HL-60 (cell line): Measurements from ENCODE around the gene ELOVL4.

ENCODE experiments used
- DNase-seq, 2 experiments: peaks; one replicate each; pipeline ENCODE4 v3.0.0-alpha.2; 2010 to 2020; ENCODE audit warnings: low read depth in 1 of 2, low spot score in 1 of 2
- H3K27ac ChIP-seq: fragments of 250-450 bp; sonication (Bioruptor Pico); replicated peaks from 2 replicates; pipeline ENCODE4 v1.5.1; 2020; ENCODE audit warnings: mild to moderate bottlenecking, moderate library complexity
- H3K27me3 ChIP-seq: fragments of 250-450 bp; sonication (Bioruptor Pico); 2 replicates; pipeline ENCODE4 v1.5.1; 2021; ENCODE audit warnings: mild to moderate bottlenecking, moderate library complexity; ENCODE audit not compliant: insufficient read depth, poor library complexity, severe bottlenecking
- H3K4me3 ChIP-seq: replicated peaks from 2 replicates; pipeline ENCODE4 v1.5.1; 2011; ENCODE audit warnings: mild to moderate bottlenecking, control low read depth, low read length; ENCODE audit not compliant: insufficient read depth
- GABPA ChIP-seq: IDR thresholded peaks from 2 replicates; pipeline ENCODE4 v1.6.1; 2012; ENCODE audit warnings: low read depth
- POLR2AphosphoS5 ChIP-seq: IDR thresholded peaks from 2 replicates; pipeline ENCODE4 v1.6.1; 2012; ENCODE audit warnings: low read depth
- SPI1 ChIP-seq: IDR thresholded peaks from 2 replicates; pipeline ENCODE4 v1.6.1; 2012; ENCODE audit warnings: low read depth, mild to moderate bottlenecking, borderline replicate concordance
- TF ChIP-seq, protein P1 (sequence below): IDR thresholded peaks from one replicate; pipeline ENCODE4 v1.5.1; 2011; ENCODE audit warnings: low read length, control low read depth, inconsistent platforms; ENCODE audit not compliant: insufficient read depth
- TF ChIP-seq, protein P2 (sequence below): IDR thresholded peaks from 2 replicates; pipeline ENCODE4 v1.6.1; 2012; ENCODE audit warnings: low read depth; ENCODE audit not compliant: insufficient replicate concordance

The ELOVL4 gene

DNA sequence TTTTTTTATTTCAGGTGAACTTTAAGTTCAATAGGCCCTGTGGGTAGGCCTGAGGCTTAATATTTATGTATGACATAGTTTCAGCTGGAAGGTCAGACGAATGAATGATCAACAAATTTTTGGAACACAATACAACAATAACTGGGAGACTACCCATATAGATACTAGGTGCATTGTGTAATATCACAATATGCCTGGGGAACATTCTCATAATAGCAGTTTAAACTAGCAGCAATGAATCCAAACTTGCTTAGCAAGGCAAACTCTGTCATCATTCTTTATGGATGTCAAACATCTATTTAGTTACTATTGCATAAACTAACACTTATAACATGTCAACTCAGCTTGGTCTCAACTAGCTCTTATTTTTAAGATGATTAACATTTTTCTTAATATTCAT lies 49.3 kb downstream of the ELOVL4 start:
- DNase-seq = no peak
- Histone ChIP-seq H3K27ac (no peak overlapping the region), H3K27me3 (no peaks in the 10 kb centered on the region), H3K4me3 (no peak overlapping the region)
- TF ChIP-seq SPI1 (no peak), POLR2AphosphoS5 (no peak), GABPA (no peak)
- TF ChIP-seq, protein P1, sequence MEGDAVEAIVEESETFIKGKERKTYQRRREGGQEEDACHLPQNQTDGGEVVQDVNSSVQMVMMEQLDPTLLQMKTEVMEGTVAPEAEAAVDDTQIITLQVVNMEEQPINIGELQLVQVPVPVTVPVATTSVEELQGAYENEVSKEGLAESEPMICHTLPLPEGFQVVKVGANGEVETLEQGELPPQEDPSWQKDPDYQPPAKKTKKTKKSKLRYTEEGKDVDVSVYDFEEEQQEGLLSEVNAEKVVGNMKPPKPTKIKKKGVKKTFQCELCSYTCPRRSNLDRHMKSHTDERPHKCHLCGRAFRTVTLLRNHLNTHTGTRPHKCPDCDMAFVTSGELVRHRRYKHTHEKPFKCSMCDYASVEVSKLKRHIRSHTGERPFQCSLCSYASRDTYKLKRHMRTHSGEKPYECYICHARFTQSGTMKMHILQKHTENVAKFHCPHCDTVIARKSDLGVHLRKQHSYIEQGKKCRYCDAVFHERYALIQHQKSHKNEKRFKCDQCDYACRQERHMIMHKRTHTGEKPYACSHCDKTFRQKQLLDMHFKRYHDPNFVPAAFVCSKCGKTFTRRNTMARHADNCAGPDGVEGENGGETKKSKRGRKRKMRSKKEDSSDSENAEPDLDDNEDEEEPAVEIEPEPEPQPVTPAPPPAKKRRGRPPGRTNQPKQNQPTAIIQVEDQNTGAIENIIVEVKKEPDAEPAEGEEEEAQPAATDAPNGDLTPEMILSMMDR = no peak
- TF ChIP-seq, protein P2, sequence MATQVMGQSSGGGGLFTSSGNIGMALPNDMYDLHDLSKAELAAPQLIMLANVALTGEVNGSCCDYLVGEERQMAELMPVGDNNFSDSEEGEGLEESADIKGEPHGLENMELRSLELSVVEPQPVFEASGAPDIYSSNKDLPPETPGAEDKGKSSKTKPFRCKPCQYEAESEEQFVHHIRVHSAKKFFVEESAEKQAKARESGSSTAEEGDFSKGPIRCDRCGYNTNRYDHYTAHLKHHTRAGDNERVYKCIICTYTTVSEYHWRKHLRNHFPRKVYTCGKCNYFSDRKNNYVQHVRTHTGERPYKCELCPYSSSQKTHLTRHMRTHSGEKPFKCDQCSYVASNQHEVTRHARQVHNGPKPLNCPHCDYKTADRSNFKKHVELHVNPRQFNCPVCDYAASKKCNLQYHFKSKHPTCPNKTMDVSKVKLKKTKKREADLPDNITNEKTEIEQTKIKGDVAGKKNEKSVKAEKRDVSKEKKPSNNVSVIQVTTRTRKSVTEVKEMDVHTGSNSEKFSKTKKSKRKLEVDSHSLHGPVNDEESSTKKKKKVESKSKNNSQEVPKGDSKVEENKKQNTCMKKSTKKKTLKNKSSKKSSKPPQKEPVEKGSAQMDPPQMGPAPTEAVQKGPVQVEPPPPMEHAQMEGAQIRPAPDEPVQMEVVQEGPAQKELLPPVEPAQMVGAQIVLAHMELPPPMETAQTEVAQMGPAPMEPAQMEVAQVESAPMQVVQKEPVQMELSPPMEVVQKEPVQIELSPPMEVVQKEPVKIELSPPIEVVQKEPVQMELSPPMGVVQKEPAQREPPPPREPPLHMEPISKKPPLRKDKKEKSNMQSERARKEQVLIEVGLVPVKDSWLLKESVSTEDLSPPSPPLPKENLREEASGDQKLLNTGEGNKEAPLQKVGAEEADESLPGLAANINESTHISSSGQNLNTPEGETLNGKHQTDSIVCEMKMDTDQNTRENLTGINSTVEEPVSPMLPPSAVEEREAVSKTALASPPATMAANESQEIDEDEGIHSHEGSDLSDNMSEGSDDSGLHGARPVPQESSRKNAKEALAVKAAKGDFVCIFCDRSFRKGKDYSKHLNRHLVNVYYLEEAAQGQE = no peak

DNA sequence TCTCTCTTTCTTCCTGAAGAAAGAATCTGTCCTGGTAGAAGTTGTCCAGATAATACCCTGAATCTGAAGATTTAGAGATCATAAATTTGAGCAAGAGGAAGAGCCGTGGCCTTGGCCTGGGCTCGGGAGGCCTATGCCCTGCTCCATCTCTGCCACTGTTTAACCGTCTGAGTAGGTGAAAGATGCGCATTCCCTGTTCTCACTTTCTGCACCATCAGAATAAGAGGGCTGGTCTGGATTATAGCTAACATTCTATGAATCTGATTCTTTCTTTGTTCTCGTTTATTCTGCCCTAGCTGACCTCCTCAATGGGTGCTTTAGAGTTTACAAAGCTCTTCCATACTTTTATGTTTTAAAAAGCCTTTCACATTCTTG lies 51.3 kb downstream of the ELOVL4 start:
- TF ChIP-seq, protein P1 = no peak
- Histone ChIP-seq H3K4me3 (no peak overlapping the region), H3K27me3 (no peaks in the 10 kb centered on the region), H3K27ac (no peak overlapping the region)
- DNase-seq = no peak

DNA sequence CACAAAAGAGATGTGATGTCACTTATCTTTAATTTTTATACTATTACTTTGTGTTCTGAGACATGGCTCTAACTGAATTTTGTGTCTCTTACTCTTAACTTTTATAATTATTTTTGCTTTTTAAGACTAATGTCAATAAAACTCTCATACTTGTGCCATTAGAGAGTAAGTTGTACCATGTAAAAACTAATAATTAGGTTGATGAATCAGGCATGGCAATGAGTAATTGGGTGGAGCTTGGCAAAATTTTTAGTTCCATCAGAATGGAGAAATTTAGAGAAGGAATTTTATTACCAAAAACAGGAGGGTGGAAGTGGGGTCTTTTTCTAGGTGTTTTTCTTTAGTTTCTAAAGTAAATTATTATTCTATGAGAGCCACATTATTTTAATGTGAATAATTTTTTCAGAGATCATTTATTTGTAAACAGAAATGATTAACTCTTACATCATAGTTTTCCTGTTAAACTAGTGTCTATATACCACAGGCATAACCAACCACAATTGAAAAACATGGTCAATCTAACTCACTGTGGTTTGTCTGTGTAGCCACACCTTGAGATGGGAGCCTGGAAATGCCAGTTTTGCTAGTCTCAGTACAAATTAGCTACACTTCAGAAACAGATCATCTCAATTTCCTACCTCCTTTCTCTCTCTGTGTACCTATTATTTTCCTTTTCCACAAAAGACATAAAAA lies 51.8 kb downstream of the ELOVL4 start:
- TF ChIP-seq POLR2AphosphoS5 (no peak), GABPA (no peak), SPI1 (no peak)
- TF ChIP-seq, protein P2 = no peak
- TF ChIP-seq, protein P1 = no peak
- H3K4me3 ChIP-seq = no peak overlapping the region
- H3K27ac ChIP-seq = no peak overlapping the region
- no peak for DNase-seq
- H3K27me3 ChIP-seq = no peaks in the 10 kb centered on the region

DNA sequence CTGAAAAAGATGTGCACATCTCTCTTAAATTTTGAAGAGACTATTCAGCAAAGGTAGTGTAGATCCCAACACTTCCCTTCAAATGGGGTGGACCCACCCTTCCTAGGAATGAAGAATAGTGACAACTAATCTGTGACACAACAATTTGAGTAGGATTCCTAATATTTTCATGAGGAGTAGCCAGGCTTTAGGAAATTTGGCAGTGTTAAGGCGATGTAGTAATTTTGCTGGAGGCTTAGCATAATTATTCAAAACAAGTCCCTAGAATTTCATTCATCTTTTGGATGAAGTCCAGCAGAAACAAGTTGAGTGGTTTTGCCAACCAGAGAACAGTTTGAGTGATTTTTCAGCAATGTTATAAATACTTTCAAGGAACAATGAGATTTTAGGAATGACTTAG lies 52.4 kb downstream of the ELOVL4 start:
- Histone ChIP-seq H3K27me3 (no peaks in the 10 kb centered on the region), H3K27ac (no peak overlapping the region), H3K4me3 (no peak overlapping the region)
- DNase-seq = no peak
- TF ChIP-seq, protein P2 = no peak
- no peak for TF ChIP-seq GABPA
- TF ChIP-seq POLR2AphosphoS5 = no peak
- TF ChIP-seq, protein P1 = no peak
- no peak for TF ChIP-seq SPI1
